22Rv1 (cell line): Measurements from ENCODE around the gene LRRC72.

Experiments
- ZFX ChIP-seq: fragments of 450-650 bp; IDR thresholded peaks from 2 replicates; pipeline ENCODE4 v1.6.1; 2017; ENCODE audit warnings: antibody characterized with exemption, borderline replicate concordance
- TF ChIP-seq, protein P1 (sequence below): fragments of 450-650 bp; IDR thresholded peaks from 2 replicates; pipeline ENCODE4 v1.5.1; 2017; ENCODE audit warnings: mild to moderate bottlenecking

DNA sequence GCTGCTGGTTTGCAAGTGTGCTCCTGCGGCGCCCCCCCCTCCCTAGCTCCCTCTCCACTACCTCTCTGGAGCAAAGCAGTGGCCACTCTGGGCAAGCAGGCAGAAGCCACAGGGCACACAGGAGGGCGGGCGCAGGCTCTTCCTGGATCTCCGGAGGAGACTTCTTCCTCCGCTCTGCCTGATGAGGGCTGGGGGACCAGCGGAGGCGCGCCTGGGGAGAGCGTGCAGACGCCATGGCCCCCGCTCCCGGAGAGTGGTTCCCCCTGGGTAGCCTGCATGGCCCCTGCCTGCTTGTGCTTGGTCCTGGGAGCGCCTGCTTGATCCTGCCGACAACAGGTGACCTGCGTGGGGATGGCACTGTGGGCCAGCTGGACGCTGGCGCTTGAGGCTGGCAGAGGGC lies 89.9 kb downstream of the LRRC72 start:
- TF ChIP-seq, protein P1, sequence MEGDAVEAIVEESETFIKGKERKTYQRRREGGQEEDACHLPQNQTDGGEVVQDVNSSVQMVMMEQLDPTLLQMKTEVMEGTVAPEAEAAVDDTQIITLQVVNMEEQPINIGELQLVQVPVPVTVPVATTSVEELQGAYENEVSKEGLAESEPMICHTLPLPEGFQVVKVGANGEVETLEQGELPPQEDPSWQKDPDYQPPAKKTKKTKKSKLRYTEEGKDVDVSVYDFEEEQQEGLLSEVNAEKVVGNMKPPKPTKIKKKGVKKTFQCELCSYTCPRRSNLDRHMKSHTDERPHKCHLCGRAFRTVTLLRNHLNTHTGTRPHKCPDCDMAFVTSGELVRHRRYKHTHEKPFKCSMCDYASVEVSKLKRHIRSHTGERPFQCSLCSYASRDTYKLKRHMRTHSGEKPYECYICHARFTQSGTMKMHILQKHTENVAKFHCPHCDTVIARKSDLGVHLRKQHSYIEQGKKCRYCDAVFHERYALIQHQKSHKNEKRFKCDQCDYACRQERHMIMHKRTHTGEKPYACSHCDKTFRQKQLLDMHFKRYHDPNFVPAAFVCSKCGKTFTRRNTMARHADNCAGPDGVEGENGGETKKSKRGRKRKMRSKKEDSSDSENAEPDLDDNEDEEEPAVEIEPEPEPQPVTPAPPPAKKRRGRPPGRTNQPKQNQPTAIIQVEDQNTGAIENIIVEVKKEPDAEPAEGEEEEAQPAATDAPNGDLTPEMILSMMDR = no peak
- no peak for TF ChIP-seq ZFX
